SHP77 treated with DMSO at 0.1 percent for 48 hours (cell line): ENCODE results near the gene CRB1.

Experiments used
- DNase-seq: peaks from one replicate; lab custom pipeline; 2025; lab: John Stamatoyannopoulos, UW

CRB1 gene

DNA sequence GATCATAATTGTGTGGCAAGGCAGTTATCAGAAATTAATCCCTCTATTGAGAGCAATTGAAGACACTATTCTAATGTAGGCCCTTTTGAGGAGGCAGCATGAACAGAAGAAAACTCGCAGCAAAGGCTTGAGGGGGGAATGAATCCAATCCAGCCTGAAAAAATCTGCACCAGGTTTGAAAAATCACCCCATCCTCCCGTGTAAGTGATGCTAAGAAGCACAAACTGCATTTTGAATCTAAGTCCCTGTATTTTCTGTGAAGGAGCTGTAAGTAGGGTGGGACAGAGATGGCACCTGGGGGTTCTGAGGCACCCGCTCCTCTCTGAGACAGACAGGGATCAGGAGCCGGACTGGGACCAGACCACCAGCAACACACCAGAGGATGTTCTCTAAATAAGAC, at the start of gene CRB1:
Gene CRB1 (plus strand): TSS at position 241 of the 400 bp plus-strand sequence. CDS start 161 bp downstream, outside the sequence.
- no peak for DNase-seq

DNA sequence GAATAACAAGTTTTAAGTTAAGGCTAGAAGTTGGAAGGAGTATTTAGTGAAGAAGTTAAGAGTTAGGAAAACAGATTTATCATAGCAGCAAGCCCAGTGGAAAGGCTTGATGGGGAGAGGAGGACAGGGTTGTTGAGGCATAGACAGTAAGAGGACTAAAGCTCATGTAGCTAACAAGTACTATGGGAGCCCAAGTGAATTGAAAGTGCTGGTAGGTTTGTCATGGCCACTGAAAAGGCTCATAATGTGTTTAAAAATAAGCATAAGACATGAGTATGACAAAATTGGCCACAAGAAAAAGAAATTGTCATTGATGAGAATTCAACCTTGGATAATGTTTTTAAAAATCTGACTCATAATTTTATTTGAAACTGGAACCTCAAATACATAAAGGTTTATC, 49.2 kb upstream of the CRB1 start:
- DNase-seq, result no peak

DNA sequence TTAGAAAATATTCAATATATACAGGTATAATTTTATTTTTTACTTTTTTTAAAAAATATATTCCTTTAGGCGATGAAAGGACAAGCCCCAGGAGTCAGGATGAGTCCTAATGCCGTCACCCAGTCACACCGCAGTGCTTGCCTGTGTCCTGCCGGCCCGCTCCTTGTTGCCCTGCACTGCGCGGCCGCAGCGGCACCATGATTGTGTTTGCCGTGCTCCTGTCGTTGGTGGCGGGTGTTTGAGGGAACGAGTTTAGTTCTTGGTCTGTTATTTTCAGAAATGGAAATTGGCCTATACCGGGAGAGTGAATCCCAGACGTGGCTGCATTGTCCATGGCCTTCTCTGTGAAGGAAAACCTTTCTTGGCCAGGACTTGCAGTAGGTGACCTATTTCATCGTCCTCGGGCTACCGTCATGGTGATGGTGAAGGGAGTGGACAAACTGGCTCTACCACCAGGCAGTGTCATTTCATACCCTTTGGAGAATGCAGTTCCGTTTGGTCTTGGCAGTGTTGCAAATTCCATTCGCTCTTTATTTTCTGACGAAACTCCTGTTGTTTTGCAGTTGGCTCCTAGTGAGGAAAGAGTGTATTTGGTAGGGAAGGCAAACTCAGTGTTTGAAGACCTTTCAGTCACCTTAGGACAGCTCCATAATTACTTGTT, 45.9 kb upstream of the CRB1 start:
- DNase-seq, result no peak

DNA sequence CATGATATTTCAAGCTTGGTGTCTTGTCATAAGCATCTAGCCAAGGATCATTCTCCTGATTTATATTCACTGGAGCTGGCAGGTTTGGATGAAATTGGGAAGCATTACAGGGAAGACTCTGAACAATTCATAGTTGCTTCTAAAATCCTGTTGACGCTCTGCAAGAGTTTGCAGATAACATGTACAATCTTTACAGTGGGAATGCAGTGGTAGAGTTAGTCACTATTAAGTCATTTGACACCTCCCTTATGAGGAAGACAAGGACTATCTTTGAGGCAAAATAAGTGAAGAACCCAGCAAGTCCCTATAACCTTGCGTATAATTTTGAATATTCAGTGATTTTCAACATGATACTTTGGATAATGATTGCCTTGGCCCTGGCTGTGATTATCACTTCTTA, 45.3 kb upstream of the CRB1 start:
- DNase-seq, result no peak

DNA sequence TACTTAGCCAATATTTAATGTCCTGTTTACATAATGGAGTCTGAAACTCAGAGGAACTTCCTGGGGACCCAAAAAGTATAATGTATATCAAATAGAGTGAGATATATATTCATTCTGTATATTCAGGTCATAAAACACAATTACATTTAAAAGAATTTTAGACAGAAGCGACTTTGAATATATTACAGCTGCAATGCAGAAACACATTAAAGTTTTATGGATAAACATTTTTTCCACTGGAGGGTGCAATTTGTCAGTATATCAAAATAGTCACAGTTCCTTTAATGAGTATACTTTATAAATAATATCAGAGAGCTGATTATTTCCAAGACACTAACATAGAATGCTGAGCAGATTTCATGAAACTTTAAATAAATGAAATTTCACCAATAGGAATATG, 43.9 kb upstream of the CRB1 start:
- no peak for DNase-seq

DNA sequence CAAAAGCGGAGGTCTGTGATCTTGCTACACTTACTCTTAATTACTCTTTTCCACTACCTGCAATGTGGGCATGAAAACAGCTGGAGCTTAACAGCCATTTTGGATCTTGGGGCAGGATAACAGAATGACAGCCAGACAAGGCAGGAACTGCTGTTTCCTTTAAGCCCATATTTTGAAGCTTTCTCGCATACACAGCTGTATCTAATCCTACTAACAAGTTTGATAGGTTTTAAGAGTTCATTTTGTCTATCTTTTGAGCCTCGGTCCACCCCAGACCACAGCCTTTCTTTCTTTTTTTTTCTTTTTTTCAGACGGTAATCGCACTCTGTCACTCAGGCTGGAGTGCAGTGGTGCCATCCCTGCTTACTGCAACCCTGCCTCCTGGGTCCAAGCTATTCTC, 42.4 kb upstream of the CRB1 start:
- no peak for DNase-seq

DNA sequence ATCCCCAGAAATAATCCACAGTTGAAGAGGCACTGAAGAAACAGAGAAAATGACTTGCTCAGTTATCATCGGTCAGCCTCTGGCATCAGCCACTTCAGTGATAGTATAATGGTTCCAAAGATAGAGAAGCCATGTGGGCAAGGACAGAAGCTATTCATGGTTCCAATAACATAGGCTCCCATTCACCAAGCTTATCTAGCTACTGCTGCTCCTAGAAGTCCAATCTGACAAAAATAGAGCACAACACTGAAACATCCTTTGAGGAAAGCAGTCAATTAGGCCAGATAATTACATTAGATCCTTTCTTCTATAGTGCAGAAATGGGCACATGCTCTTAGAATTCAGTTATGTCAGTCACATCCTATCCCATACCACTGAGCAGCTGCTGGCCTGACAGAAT, 33.5 kb upstream of the CRB1 start:
- no peak for DNase-seq

DNA sequence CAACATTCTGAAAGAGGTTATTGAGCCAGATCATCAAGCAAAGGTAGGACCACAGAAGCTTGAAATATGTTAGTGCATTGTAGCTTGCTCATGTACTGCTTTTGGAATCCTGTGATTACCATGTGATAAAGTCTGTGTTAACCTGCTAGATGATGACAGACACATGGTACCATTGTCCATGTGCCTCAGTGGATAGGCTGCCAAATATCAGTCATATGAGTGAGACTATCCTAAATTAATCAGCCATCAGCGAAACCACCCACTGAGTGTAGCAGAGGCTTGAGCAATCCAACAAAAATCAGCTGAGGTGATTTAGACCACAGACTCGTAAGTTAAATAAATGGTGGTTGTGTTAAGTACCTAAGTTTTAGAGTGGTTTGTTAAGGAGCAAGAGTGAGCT, 32.7 kb upstream of the CRB1 start:
- no peak for DNase-seq

DNA sequence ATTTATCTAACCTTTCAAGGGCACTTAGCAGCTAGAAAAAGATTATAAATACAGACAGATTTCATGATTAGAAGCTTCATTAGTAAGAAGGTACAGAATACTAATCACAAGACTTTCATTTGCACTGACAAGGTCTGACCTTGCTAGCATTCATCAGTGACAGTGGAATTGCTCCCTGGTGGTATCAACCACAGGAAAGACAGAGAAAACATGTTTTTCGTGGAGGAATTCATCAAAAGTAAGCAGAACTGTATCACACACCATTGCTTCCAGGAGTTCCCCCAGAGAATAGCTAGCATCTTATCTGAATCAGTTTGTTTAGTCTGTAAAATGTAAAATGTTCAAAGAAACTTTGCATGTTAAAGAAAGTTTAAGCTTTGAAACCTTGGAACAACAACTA, 20.6 kb upstream of the CRB1 start:
- no peak for DNase-seq

DNA sequence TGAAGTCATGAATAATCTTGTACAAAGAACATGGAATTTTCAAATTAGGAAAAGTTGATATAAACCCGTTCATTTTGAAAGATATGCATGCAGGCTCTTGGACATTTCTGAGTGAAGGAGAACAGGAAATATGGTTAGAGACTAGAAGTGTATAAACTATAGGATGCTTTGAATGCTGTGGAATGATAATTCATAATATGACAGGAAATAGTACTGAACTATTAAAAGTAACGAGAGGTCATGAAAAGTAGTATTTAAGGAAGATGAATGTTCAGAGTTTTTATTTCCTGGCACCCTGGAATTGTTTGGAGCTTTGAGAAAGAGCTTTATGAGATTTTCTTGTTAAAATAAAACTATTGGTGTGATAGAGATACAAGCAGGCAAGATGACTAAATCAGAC, 18.7 kb upstream of the CRB1 start:
- DNase-seq, result no peak

DNA sequence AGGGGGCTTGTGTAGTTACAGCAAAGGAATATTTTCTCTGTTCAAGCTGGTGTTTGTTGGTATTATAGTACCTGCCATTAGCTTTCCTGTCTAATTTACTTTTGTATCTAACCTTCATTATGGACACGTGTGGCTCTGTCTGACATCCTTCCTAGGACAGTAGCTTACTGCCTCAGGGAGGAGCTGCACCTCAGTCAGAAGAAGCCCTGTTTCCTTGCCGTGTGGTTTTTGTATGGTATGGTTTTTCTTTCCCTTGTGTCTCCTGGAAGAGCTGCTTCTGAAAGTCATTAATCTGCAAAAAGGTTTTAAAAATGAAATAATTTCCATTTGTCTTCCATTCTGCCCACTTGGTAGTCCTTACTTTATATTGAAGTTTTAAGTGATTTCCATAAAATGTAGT, 17.4 kb upstream of the CRB1 start:
- no peak for DNase-seq

DNA sequence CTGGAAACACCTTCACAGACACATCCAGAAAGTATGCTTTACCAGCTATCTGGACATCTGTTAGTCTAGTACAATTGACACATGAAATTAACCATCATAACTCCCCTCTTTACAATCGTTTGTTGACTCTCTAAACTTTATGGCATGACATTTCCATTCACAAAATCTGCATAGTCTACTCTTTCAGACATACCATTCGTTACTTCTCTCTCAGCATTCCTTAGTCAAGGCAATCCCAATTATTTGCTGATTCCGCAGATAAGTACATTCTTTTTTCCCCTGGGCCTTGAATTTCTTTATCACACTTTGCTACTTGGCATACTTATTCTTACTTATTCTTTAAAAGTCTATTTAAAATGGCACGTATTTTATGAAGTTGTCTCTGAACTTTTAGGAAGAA, 15.1 kb upstream of the CRB1 start:
- no peak for DNase-seq

DNA sequence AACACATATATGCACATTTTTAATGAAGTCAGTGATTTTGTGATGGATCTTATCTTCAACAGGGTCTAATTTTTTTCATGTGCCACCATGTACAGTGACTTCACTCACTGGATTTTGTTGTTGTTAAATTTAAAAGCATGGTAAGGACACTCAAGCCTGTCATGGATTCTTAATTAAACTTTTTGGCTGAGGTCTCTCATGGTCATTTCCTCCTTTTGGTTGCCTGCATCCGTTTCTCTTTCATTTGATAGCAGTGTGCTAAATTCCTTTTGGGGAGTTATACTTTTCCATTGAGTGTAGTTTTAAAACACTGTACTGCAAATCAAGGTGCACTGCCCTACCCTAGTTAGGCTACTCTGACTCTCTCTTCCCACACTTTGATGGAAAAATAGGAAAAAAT, 13.2 kb upstream of the CRB1 start:
- DNase-seq, result no peak

DNA sequence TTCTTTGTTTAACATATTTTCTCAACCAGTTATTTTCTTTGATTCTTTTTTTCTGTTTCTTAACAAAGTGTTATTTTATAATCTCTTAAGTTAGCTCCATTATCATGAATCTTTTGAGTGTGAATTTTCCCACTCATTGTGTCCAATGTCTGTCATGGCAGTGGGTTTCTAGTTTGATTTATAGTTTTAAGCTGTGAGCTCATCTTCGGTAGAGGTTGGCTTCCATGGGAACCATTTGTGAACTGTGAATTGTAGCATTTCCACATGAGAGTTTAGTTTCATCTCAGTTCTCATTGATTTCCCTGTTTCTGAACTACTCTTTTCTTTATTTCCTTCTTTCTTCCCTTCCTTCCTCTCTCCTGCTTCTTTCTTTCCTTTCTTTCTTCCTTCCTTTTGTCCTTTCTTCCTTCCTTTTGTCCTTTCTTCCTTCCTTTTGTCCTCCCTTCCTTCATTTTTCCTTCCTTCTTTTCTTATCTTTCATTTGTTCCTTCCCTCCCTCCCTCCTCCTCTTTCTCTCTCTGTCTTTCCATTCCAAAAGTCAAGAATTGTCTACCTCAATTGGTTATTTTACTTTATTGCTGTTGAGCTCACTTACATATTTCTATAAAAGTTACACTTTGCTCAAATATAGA, 3.0 kb upstream of the CRB1 start:
- DNase-seq, result no peak

DNA sequence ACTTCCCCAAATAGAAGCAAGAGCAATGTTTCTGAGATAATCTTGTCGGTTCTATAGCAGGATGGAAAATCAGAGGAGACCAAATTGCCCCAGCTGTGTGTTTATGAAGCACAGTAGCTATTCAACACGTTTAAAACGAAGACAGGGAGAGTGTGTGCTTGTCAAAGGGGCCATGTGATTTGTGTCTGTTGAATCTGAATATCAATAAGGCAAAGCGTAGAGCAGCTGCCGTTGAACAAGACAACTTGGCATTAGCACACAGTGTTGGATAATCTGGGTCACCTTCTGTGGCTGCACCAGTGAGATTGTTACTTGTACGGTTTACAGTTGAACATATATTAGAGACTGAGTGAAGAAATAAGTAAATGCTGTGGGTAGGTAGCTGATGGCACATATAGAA, 1.0 kb downstream of the CRB1 start:
- DNase-seq, result peak; percentile 93

DNA sequence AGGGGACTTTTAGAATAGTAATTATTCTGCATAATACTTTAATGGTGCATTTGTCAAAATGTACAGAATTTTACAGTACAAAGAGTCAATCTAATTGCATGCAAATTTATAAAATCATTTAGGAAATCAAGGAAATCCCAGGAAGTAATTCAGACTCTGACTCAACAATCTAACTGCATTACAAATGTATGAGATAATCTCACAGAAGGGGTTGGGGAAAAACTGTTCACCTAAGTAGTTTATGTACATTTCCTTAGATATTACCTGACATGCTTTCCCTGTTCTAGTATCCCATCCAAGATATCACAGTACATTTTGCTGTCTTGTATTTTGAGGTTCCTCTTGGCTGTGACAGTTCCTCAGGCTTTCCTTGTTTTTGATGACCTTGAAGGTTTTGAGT, 4.7 kb downstream of the CRB1 start:
- no peak for DNase-seq

DNA sequence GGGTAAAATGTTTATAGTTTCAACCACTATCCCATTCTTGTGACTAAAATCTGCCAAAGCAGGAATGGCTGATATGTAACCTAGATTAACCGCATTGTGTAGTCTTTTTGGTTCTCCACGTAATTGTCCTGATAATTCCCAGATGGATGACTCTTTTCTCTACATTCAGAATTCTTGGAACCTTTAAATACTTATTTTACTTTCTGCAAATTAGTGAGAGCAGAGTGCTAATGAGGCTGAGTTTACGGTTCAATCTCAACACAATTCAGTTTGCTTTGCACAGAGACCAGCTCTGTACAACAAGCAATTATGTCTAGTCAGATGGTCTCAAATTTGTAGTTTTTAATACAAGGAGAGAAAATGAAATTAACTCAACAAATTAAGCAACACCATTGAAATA, 9.1 kb downstream of the CRB1 start:
- DNase-seq, result no peak

DNA sequence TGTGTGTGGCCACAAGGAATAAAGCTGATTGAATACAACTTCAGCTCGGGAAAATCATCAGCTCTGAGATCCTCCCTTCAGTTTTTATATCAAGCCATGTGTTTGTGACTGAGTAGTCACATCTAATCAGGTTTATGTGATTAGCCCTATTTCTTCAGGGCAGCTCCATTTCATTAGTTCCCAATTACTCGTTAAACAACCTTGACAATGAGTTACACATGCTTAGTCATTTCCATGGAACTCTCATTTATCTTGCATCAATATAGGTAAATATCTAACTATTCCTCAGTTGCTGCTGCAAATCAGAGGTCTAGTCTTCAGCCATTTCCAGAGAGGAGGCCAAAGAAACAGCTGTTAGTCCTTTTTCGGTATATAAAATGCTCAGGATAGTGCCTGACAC, 16.3 kb downstream of the CRB1 start:
- DNase-seq, result no peak

DNA sequence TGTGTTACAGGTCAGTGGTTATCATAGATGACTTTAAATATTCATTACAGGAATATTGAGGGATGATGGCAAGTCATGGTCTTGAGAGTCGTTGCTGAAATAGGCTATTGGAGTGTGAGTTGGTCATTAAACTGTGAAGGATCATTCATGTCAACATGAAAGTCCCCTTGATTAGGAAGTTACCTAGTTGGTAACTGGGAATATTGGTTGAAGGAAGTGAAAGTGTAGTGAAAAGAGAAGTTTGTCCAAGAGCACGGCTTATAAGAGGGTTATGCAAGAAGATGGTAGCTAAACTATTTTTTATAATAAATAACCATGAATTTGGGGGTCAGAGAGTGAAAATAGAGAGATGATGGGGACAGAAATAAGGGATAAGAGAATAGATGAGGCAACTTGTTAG, 16.9 kb downstream of the CRB1 start:
- DNase-seq, result no peak

DNA sequence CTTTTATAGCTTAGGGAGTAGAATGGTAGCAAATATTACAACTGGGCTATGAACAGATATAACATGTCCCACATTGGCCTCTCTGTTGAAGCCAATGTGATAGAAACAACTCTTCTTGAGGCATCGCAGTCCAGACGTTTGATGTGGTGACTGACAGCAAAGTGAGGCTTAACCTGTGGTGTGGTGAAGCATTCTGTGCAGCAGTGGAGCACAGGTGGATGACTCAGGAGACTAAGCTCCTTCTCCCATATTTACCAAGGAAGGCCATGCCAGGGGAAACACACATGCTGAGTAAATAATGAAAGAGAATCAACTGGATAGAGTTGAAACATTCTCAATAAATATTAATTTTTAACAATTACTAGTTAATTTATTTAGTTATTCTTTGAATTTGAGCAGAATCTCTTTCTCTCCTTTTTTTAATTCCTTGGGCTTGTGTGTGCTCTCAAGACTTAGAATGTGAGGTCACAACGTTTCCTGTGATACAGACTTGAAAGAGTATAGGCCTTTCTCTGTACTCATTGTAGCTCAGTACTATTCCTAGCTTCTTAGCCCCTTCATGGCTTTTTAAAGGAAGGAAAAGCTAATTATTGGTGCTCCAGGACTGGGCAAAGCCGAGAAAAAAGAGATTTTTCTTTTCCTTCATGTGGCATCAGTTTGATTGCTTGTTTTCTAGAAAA, 17.6 kb downstream of the CRB1 start:
- DNase-seq, result no peak

DNA sequence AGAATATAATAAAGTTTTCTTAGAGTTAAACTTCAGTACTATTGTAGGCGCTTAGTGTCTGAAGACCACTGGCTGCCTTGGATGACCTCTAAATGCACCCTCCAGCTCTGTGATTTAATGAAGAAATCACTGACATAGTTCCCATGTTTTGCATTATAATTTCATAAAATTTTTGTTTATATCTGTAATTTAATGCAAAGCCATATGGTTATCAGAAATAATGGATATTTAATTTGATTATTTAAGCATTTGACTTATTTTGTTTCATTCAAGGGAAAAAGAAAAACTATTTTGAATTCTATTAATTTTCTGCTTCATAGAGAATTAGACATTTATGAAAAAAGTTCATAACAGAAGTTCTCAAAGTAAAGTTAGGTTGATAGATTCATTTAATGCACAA, 18.6 kb downstream of the CRB1 start:
- DNase-seq, result no peak

DNA sequence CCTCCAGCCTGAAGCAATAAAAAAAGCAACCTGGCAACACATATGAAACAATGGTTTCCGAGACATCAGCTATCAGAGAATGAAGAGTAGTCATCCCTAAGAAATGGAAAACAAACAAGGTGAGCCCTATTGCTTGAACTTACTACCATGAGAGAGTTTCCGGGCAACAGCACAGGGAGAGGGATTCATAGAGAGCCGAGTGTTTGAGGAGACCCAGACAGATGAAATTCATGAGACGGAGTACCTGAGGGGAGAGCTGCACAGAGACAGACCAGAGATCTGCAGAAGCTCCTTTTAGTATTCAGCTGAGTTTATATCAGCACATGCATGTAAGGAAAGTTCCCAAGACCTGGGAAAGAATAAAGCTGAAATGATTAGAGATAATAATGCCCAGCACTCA, 19.8 kb downstream of the CRB1 start:
- no peak for DNase-seq

DNA sequence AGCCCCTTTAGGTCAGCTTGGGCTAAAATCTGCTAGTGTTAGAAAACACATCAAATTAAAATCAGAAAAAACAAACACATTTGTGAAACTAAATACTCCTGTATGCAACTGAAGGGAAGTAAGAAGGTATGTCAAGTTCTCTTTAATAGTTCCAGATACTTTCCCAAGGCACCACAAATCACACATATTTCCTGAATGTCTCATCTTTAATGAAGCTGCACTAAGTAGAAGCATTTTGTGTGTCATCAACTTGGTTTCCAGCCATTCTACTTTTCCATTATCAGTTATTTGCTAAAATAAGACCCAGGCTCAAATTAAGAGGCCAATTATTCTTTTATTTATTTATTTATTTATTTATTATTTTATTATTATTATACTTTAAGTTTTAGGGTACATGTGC, 34.7 kb downstream of the CRB1 start:
- DNase-seq, result no peak

DNA sequence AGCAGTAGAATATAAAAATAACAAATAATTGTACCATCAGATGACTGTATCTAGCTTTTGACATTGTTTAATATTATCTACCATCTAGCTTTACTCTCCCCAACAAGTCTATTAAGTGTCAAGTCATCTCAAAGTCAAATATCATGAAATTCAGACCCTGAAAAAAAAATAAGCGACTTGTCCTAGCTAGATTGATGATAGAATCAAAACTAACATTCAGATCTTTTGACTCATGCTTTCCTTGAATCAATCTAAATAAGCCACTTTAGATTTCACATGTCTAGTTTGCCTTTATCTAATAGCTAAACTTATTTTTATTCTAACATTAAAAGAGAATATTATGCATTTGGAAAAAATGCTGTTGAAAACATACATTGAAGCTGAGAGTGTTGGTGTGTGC, 35.4 kb downstream of the CRB1 start:
- DNase-seq, result no peak
